T-helper 2 cell treated with Interferon-gamma antibody and Interleukin-4, amounts not matched to agents 5 μg/mL and 100 μg/mL, for 36 hours (primary cell): ENCODE data around the gene MAPKBP1.

ENCODE experiments used
- DNase-seq: peaks from one replicate; pipeline ENCODE4 v3.0.0; 2021; ENCODE audit warnings: low spot score
- H3K27ac Mint-ChIP-seq: one replicate; pipeline ENCODE4 v1.8.0; 2021; ENCODE audit warnings: mild to moderate bottlenecking, mixed read lengths
- H3K27me3 Mint-ChIP-seq: one replicate; pipeline ENCODE4 v1.8.0; 2021; ENCODE audit warnings: low read depth, mixed read lengths
- H3K36me3 Mint-ChIP-seq: one replicate; pipeline ENCODE4 v1.8.0; 2021; ENCODE audit warnings: low read depth, mixed read lengths
- H3K4me1 Mint-ChIP-seq: one replicate; pipeline ENCODE4 v1.8.0; 2021; ENCODE audit warnings: low read depth, mixed read lengths
- H3K4me3 Mint-ChIP-seq: one replicate; pipeline ENCODE4 v1.8.0; 2022; ENCODE audit warnings: mild to moderate bottlenecking, moderate library complexity, mixed read lengths
- H3K9me3 Mint-ChIP-seq: one replicate; pipeline ENCODE4 v1.8.0; 2021; ENCODE audit warnings: mixed read lengths

MAPKBP1 gene

GRCh38 chr15:41873711-41874110 lies 99.4 kb downstream of the MAPKBP1 start:
- peaks cover 4% of the 10 kb centered on the region for H3K4me1 Mint-ChIP-seq
- no peak overlapping the region for H3K4me3 Mint-ChIP-seq
- DNase-seq, result no peak
- H3K27ac Mint-ChIP-seq, result no peak overlapping the region
- no peaks in the 10 kb centered on the region for H3K9me3 Mint-ChIP-seq
- H3K36me3 Mint-ChIP-seq, result no peaks in the 10 kb centered on the region
- no peaks in the 10 kb centered on the region for H3K27me3 Mint-ChIP-seq

GRCh38 chr15:41874736-41875135 lies 100.5 kb downstream of the MAPKBP1 start:
- Mint-ChIP-seq H3K36me3 (no peaks in the 10 kb centered on the region), H3K27ac (no peak overlapping the region), H3K4me1 (peaks cover 4% of the 10 kb centered on the region), H3K4me3 (no peak overlapping the region), H3K9me3 (no peaks in the 10 kb centered on the region), H3K27me3 (peaks cover 2% of the 10 kb centered on the region)
- no peak for DNase-seq

GRCh38 chr15:41876007-41876406 lies 101.7 kb downstream of the MAPKBP1 start:
- Mint-ChIP-seq H3K9me3 (no peaks in the 10 kb centered on the region), H3K27me3 (peaks cover 4% of the 10 kb centered on the region), H3K4me3 (no peak overlapping the region), H3K36me3 (no peaks in the 10 kb centered on the region), H3K4me1 (no peaks in the 10 kb centered on the region), H3K27ac (no peak overlapping the region)
- DNase-seq, result no peak

- Mint-ChIP-seq H3K27ac (no peak overlapping the region), H3K27me3 (peaks cover 11% of the 10 kb centered on the region), H3K4me3 (no peak overlapping the region), H3K36me3 (no peaks in the 10 kb centered on the region), H3K4me1 (no peaks in the 10 kb centered on the region), H3K9me3 (no peaks in the 10 kb centered on the region)
- no peak for DNase-seq
Measured at GRCh38 chr15:41876689-41877088, 102.4 kb downstream of the MAPKBP1 start.
